UCSD-AML1 (cell line): ENCODE results near the gene RPS6KA6.
"Not testable (repeated sequence)": the region's sequence is repeated elsewhere in the genome, so short reads cannot be mapped to it uniquely, and the experiment has no call there.

Experiments
- DNase-seq: peaks from one replicate; lab custom pipeline; 2025; ENCODE audit not compliant: unreplicated experiment; lab: John Stamatoyannopoulos, UW

Gene RPS6KA6

DNA sequence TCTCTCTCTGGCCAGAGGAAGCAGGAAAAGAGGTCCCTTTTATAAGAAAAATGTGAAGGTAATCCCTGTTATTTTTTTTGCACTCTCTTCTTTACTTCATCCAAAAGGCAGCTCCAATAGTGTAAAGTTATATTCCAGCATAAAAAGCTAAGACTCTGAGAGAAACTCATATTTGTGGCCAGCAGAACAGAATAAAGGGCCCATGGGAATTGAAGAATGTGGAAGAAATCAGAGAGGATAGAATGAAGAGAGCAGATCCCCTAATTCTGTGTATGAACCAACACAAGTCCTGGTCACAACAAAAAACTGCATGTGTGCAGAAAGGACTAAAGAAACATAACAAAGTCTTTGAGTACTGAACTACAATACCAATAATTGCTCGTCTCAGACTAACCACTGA is 22.3 kb downstream of the RPS6KA6 start:
- no peak for DNase-seq

DNA sequence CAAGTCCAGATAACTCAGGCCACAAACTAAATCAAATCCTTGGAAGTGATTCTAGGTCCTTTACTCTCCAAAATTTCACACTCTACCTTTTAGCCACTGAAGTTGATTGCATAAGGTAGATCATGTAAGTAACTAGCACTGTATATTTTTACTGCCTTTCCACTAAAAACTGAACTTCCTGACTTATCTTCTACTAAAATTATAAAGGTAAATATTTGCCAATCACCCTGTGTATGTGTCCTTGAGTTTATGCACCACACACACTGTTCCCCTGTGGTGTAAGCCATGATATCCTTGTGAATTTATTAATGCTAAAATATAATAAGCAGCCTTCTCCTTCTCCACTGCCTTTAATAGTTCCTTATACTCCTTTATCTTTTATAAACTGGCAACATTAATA is 25.6 kb downstream of the RPS6KA6 start:
- no peak for DNase-seq

DNA sequence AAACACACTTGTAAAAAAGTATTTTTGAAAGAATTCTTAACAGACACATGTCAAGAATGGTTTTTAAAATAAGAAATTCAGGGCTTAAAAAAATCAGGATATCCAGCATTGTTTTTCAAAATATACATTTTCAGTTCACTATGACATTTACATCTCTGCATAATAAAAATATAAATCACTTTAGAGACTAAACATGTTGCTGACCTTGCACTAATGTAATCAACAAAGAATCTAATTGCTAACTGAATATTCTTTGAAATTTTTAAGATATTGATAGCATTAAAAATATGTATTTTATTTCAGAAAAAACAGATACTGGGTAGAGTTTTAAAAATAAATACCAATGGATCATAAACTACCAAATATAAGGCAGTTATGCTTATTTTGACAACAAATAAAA is 26.4 kb downstream of the RPS6KA6 start:
- DNase-seq, result no peak

DNA sequence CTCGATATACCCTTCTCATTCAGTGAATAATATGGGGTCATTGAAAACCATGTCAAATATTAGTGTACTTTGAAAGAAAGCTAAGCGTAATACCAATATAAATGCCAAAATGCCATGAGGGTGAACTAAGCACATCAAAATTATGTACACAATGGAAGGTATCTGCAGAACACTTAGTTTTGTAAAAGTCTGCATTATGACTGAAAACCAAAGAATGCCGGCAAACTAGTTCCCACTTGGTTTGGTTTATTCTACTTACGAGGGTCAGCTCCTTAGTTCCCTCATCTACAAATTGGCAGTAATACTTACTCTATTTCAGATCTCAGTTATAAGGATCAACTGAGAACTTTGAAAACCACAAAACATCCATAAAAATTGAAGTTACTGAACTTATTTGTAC is 27.3 kb downstream of the RPS6KA6 start:
- no peak for DNase-seq

DNA sequence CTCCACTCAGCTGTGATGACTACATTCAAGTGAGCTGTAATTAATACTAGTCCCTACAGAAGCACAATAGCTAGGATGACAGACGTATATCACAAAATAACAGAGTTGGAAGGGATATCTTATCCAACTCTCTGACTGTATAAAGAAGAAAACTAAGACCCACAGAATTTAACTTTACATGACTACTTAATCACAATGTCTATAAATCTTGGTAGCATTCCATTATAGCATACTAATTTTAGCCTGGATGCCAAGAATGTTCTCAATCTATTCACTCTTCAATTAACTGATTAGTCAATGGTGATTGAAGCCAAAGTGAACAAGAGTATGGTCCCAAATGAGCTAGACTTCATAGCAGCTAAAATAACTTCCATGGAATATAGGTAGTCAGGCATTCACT is 31.2 kb downstream of the RPS6KA6 start:
- no peak for DNase-seq

DNA sequence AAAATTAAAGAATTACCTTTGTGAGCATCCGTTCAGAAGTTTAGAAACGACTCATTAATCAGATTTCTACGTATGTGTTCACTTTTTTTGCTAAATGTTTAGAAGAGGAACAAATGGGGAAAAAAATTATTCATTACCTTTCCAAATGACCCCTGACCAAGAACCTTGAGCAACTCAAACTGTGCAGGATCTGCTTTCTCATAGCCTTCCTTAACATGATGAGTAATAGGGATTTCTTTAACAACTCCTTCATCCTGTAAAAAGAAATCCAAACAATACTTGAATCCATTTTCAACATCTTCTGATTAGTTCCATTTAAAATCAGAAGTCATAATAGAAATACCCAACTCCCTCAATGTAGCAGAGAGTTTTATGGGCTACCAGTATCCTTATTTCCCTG is 32.1 kb downstream of the RPS6KA6 start:
- no peak for DNase-seq

DNA sequence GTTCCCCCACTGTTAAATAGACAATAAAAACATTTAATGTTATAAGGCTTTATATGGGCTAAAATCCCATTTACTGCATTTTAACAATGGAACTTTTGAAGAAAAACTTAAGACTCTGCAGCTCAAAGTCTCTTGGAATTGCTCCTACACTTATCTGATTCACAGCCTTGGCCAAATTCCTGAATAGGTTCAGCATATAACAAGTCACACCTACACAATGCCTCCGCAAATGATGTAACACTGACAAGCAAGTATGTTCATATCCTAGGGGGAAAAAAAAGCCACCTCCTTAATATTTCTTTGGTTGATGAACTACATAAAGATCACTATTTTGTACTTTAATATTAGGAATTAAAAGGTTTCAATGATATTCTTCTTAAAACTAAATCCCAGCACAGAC is 34.5 kb downstream of the RPS6KA6 start:
- DNase-seq, result no peak

DNA sequence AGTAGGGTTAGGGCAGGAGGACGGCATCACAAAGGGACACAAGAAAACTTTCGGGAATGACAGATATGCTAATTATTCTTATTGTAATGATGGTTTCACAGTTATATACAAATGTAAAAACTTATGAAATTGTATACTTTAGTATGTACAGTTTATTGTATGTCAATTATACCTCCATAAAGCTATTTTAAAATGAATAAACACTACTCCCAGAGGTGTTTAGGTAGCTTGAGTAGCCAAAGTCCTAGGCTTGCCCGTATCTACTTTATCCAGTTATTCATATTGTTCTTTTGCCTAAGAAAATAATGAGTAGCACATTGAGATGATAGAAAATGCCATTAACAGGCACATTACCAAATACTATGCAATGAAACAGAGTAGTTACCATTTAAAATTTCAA is 43.0 kb downstream of the RPS6KA6 start:
- no peak for DNase-seq

DNA sequence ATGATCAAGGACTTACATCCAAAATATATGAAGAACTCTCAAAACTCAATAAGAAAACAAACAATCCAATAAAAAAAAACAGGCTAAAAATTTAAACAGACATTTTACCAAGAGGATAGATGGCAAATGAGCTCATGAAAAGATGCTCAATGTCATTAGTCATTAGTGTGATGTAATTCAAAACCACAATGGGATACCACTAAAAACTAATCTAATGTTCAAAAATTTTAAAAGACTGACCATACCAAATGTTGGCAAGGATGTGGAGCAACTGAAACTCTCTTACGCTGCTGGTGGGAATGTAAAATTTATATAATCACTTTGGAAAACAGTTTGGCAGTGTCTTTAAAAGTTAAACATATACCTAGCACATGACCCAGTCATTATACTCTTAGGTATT is 43.7 kb downstream of the RPS6KA6 start:
- DNase-seq, result no peak

DNA sequence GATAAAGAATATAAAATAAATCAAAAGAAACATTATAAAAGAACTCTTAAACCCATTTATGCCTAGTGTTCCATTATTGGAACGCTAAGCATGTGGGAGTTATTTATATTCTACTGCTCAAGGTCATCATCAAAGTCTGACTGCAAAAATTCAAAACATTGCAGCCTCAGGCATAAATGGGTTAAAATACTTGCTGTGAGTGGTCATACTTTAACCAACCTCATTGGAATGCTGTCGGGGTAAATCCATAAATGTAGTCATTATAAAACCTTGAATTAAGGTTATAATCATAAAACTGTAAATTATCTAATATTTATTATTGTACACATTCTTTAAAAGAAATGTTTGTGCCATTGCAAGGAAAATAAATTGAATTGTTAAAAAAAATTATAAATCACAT is 55.0 kb downstream of the RPS6KA6 start:
- DNase-seq, result no peak

DNA sequence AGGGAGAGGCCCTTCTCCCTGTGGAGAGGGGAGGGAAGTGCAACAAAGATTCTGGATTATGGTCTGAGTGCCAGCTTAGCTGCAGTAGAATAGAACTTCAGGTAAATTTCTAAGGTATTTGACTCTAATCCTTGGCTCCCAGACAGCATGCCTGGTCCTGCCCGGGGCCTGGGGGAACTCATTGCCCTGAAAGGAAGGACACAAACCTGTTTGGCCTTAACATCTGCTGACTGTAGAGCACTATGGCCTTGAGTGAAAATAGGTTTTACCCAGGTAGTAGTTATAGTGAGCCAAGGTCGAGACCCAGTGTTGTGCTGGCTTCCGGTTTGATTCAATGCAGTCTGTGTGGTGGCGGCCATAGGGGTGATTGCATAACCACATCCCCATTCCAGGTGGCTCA is 64.4 kb downstream of the RPS6KA6 start:
- no peak for DNase-seq

DNA sequence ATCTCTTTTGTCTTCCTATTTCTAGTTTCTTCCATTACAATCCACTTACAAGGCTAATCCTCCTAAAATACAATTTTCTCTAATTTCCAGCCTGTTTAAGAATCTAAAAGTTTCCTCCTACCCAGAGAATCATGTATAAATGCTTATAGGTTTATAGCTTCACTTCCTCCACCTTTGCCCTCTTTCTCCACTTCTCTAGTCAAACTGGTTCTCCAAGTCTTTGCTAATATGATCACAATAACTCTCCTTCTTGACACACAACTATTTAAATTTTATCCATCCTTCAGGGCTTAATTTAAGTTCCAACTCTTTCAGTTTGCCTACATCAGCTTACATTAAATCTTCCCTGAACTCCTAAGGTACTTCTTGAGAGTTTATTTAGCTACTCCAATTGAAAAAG is 69.2 kb downstream of the RPS6KA6 start:
- no peak for DNase-seq

DNA sequence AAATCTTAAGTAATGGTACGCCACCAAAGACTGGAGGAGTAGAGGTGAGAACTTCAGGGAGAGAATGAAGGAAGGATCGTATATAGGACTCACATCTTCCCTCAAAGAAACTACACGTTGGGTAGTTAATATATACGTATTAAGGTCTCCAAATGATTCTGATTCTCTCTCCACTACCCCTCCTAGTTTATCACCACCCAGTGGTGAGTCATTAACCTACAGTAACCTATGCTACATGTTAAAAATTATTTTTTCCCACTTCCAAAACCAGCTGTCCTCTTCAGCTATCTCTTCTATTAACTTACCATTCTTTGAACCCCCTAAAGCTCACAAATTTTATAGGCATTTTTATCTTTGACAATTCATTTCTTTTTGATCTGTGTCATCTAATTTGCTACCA is 69.7 kb downstream of the RPS6KA6 start:
- DNase-seq, result no peak

DNA sequence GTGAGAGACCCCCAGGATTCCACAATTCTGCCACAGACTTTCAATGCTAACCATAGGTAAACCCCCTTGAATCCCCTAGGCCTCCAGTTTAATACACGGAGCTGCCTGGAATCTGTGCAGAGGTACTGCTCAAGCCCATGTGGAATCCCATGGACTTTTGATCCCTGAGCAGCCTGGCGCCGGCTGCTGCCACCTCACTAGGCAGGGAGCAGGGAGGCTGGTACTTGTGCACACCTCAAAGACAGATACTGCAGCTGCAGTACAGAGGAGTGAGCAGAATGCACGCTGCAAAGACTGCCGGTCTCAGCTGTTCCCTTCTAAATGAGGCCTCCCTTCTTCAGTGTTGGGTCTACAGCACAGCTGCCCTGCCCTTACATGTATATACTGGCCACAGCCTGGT is 79.4 kb downstream of the RPS6KA6 start:
- DNase-seq, result no peak

DNA sequence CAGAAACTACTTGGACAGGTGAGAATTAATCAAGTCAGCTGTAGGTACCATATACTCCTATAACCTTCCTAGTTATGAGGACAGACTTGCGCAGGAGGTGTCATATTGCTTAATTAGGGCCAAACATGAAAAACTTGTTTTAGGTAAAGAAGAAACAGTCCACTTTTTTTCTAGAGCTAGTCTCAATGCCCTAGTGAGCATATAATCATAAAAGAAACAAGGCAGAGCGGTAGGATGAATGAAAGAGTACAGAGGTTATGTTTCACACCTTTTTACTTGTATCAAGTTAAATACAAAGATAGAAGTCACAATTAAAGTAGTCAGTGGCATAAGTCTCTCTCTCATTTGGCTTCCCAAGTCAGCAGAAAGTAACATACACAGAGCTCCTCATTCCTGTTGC is 88.9 kb downstream of the RPS6KA6 start:
- no peak for DNase-seq

DNA sequence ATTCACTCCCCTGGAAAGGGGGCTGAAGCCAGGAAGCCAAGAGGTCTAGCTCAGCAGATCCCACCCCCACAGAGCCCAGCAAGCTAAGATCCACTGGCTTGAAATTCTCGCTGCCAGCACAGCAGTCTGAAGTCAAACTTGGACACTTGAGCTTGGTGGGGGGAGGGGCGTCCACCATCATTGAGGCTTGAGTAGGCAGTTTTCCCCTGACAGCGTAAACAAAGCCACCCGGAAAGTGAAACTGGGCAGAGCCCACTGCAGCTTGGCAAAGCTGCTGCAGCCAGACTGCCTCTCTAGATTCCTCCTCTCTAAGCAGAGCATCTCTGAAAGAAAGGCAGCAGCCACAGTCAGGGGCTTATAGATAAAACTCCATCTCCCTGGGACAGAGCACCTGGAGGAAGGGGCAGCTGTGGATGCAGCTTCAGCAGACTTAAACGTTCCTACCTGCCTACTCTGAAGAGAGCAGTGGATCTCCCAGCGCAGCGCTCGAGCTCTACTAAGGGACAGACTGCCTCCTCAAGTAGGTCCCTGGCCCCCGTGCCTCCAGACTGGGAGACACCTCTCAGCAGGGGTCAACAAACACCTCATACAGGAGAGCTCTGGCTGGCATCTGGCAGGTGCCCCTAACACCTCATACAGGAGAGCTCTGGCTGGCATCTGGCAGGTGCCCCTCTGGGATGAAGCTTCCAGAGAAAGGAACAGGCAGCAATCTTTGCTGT is 108.4 kb downstream of the RPS6KA6 start:
- DNase-seq, result not testable (repeated sequence)

DNA sequence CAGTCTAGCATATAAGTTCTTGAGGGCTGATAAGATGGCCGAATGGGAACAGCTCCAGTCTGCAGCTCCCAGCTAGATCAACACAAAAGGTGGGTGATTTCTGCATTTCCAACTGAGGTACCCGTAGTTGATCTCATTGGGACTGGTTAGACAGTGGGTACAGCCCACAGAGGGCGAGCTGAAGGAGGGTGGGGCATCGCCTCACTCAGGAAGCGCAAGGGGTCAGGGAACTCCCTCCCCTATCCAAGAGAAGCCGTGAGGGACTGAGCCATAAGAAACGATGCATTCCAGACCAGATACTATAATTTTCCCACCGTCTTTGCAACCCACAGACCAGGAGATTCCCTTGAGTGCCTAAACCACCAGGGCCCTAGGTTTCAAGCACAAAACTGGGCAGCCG is 109.0 kb downstream of the RPS6KA6 start:
- DNase-seq, result no peak

DNA sequence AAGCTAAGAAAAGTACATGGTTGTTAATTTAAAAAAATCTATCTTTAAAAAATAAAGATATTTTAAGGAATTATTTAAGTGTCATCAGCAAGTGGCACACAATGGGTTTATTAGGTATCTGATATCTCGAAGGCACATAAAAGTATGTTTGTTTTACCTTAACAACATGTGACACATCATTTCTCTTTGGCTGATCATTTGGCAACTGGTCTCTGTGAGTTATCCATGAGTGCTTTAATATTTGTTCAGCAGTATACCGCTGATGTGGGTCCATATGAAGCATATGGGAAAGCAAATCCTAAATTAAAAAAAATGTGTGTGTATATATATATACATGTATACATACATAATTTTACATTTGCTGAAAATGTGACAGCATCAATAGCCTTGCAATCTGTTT is 123.2 kb downstream of the RPS6KA6 start:
- no peak for DNase-seq

DNA sequence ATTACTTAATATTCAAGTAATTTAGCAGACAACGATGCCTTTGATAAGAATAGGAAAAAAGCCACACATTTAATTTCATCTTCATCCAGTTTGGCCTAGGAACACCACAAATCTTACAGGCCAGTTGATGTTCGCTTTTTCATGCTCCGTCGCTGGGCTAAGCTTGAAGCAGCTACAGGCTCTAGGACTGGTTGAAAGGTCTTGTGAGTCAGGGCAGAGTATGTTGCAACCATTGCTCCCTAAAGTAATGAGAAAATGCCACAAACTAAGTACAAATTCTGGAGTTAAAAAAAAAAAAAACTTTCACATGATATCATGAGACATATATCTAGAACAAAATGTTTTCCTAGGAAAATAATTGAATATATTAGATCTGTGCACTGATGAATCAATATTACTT is 123.8 kb downstream of the RPS6KA6 start:
- no peak for DNase-seq

DNA sequence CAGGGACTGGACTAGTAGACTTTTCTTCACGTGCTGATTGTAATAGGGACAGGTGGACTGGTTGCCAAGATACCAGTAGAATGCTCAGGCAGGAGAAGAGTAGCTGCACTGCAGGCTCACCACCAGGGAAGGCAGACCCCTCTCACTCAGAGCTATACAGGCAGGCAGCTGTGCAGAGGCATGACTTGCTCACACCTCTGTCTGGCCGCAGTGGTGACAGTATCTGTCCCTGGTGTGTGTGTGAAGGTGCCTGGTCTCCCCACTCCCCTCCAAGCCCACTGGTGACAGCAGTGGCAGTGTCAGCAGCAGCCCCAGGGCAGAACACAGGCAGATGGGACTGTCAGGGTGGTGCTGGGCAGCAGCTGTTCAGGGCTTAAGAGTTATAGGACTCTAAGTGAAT is 140.7 kb downstream of the RPS6KA6 start:
- DNase-seq, result no peak

DNA sequence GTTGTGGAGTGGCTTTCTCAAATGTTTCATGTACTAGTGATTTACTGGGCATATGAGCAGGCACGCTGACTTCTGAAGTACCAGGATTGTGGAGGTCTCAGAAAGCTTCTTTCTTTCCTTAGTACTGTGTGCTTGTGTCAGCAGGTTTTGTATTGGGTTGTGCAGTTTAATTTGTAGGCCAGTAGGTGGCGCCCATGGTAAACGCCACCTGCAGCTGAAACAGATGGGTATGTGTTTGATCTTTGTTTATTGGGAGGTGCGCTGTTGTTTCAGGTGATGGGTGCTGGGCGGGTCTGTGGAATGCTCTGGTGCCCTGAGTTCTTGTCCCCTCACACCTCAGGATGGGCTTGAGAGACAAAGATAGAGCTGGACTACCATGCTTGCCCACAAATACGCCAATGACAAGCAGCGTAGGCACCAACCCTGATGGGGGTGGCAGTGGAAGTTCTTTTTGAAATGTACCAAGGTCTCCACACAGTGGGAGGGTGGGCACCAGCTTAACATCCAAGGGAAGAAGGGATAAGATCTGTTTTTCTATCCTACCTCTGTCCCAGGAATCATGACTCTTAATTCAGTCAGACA is 141.5 kb downstream of the RPS6KA6 start:
- DNase-seq, result peak; percentile 9

DNA sequence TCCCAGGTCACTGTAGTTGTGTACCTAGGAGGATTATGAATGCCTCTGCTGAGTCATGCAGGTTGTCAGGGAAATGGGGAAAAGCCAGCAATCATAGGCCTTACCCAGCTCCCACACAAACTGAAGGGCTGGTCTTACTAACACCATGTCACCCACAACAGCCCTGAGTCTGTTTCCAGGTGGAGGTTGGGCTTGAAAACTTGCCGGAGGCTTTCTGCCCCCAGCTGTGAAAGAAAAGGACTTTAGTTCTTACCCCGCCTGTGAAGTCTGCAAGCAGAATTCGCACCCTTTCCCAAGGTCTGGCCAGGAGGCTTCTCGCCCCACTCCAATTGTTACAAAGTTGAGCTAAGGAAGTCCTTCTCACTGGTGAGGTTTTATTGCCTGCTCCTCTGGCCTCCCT is 143.9 kb downstream of the RPS6KA6 start:
- no peak for DNase-seq
